GM20000 (cell line): ENCODE data around the gene CADM2.

Source experiments
- DNase-seq: peaks from one replicate; pipeline ENCODE4 v3.0.0; 2012; ENCODE audit warnings: low spot score
- TF ChIP-seq, protein P1 (sequence below): IDR thresholded peaks from 2 replicates; pipeline ENCODE4 v1.5.1; 2012; ENCODE audit warnings: mild to moderate bottlenecking, control low read depth; ENCODE audit errors: extremely low read depth, missing control alignments

The CADM2 gene

DNA sequence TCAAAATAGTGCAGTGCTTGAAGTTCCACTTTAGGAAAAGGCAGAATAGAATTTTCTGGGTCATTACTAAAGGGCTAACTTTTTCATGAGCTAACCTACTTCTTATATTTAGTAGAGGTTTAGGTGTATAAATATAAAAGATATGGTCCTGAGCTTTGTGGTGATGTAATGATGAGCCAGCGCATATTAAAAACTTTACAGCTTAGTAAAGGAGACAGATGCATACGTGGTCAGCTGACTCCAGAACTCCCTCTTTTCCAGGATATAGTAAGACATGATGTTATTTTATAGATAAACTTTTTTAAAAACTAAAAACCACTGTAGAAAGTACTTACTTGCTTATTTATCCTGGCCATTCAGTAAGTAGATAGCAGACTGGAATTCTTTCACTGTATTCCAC lies 895.0 kb downstream of the CADM2 start:
- DNase-seq = no peak
- TF ChIP-seq, protein P1, sequence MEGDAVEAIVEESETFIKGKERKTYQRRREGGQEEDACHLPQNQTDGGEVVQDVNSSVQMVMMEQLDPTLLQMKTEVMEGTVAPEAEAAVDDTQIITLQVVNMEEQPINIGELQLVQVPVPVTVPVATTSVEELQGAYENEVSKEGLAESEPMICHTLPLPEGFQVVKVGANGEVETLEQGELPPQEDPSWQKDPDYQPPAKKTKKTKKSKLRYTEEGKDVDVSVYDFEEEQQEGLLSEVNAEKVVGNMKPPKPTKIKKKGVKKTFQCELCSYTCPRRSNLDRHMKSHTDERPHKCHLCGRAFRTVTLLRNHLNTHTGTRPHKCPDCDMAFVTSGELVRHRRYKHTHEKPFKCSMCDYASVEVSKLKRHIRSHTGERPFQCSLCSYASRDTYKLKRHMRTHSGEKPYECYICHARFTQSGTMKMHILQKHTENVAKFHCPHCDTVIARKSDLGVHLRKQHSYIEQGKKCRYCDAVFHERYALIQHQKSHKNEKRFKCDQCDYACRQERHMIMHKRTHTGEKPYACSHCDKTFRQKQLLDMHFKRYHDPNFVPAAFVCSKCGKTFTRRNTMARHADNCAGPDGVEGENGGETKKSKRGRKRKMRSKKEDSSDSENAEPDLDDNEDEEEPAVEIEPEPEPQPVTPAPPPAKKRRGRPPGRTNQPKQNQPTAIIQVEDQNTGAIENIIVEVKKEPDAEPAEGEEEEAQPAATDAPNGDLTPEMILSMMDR = no peak

DNA sequence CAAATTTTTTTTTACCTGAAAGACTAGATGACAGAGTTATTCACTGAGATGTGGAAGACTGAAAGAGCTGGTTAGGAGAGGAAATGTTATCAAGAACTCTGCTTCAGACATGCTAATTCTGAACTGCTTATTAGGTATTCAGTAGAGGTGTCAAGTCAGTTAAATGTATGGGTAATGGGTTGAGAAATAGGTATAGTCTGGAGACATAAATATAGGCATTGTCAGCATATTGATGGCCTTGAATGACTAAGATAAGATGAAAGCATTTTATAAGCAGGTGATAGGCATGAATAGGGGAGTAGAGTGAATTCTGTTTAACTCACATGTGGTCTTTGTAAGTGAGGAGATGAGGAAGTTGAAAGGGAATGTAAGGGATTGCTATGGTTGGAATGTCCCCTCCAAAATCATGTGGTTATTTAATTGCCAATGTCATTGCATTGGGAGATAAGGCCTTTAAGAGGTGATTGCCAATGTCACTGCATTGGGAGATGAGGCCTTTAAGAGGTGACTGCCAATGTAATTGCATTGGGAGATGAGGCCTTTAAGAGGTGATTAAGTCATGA lies 904.2 kb downstream of the CADM2 start:
- DNase-seq = no peak
- TF ChIP-seq, protein P1 = no peak

DNA sequence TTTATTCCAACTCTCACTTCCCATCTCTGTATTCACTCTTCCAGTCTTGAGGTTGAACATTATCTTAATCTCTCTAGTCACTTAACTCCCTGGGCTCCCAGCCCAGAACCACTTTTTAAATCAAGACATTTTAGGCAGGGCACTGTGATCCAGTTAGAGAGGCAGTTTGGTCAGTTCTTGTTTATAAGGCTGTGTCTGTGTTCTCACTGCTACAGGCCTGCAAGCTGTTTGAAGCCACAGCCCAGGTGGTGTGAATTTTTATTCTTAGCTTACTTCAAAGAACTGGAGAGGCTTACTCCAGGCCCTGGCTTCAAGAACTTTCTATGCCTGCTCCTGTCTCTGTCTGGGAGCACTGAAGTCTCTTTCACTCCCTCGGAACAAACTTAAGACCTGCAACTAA lies 906.1 kb downstream of the CADM2 start:
- DNase-seq = no peak
- TF ChIP-seq, protein P1 = no peak

DNA sequence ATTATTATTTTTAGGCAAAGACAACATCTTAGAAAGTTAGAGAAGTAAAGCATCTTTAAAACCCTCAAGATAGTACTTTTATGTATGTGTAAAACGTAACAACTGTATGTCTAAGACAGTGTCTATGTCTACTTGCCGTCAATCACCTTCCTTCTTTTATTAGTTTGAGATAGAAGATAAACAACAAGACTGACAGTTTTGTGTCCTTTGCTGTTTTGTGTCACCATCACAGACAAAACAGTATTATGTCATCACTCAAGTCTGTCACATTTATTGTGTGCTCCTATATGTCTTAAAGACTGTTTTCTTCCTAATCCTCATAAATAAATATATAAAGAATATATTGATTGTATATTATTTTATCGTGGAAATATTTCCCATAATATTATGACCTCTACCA lies 908.3 kb downstream of the CADM2 start:
- no peak for DNase-seq
- TF ChIP-seq, protein P1 = no peak

DNA sequence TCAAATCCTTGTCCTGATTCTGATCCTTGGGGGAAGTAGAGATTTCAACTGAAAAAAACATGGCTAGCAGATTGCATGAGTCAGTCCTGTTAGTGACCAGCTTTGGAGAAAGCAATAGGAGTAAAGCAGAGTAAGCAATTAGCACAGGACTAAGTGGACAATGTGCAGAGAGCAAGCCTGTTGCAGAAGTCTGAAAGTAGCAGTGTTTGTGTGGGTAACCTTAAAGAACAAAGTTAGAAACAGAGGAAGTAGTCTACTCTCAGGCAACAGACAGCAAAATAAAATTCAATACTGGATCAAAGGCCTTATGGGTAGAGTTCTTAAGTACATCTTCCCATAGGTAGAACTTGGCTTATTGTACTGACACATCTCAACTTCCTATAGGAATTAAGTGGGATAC lies 916.8 kb downstream of the CADM2 start:
- DNase-seq = no peak
- TF ChIP-seq, protein P1 = no peak

DNA sequence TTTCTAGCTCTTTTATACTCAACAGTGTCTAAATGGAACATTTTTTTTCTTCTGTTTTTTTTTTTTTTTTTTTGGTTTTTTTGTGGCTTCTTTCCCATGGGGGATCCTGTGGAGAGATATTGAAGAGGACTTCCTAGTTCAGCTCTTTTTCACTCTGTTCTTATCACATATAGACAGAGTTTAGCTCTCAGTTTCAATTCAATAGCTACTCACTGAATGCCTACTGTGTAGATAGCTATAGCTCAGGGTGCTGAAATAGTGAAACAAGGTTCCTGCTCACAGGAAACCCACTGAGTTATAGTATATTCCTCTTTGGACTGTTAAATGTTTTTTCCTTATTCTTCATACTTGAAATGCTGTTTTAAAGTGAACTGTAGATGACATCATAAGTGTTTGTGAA lies 918.8 kb downstream of the CADM2 start:
- no peak for DNase-seq
- TF ChIP-seq, protein P1 = no peak

DNA sequence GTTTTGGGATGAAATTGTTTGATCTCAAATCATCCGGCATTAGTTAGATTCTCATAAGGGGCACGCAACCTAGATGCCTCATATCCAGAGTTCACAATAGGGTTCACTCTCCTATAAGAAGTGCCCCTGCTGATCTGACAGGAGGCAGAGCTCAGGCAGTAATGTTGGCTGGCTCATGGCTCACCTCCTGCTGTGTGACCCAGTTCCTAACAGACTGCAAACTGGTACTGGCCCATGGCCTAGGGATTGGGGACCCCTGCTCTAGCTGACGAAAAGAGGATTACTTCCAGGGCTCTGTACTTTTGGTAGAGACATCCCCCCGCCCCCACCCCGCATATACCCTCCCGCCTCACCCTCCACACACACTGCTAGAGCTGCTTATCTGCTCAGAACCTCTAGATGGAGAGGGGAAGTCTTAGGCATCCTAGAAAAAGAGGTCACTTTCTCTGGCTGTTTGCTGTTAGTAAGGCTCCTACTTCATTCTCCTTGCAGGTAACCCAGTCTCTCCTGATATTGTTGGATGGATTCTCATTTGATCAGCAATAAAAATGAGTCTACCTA lies 923.1 kb downstream of the CADM2 start:
- TF ChIP-seq, protein P1 = no peak
- DNase-seq = no peak
